HG03571 (cell line): ENCODE results near the gene SLITRK2.

ENCODE experiments used
- ATAC-seq: cut with Tn5 transposase; IDR thresholded peaks from one replicate; pipeline ENCODE4 v1.9.1; 2021; ENCODE audit not compliant: unreplicated experiment

The SLITRK2 gene

GRCh38 chrX:145853181-145853580 is 35.6 kb downstream of the SLITRK2 start:
- ATAC-seq: no peak

- no peak for ATAC-seq
These were observed 38.6 kb downstream of the SLITRK2 start for GRCh38 chrX:145856181-145856580.

- ATAC-seq: no peak
These were observed 44.2 kb downstream of the SLITRK2 start for GRCh38 chrX:145861818-145862217.

GRCh38 chrX:145865082-145865481 is 47.5 kb downstream of the SLITRK2 start:
- no peak for ATAC-seq
